ENCODE measurements around the gene CD28. TPM values are rescaled to one million over a fixed set of nuclear protein-coding genes. Genes with fewer than 3 reads are reported as not detected.
A peak's percentile ranks its signal among the peaks of the same experiment; 100 is the strongest.

The CD28 gene
- total and polyA plus RNA-seq, 3 experiments from 2014 or later: 61.1 to 66.4 (median 64.1) TPM

DNA sequence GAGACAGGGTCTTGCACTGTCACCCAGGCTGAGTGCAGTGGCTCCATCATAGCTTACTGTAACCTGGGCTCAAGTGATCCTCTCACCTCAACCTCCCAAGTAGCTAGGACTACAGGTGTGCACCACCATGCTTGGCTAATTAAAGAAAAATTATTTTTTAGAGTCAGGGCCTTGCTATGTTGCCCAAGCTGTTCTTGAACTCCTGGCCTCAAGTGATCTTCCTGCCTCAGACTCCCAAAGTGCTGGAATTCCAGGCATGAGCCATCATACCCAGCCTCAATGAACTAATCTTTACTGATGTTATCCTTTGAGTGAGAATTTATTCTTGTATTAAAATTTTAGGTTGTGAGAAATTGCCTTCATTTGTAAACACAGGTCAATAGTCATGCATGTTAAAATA lies 27.0 kb upstream of the CD28 start:
- H3K27ac ChIP-seq (ENCODE audit: low read depth, low read length): no peak overlapping the region
- DNase-seq: no peak
- no peaks in the 10 kb centered on the region for H3K9me3 Mint-ChIP-seq
- peaks cover 0 to 3% of the 10 kb centered on the region in 2 donors for H3K27me3 Mint-ChIP-seq
- peaks cover 19 to 33% (median 23%) of the 10 kb centered on the region in 3 donors for H3K4me1 Mint-ChIP-seq
- no peak overlapping the region for H3K27ac Mint-ChIP-seq
- no peaks in the 10 kb centered on the region for H3K4me1 ChIP-seq (ENCODE audit: insufficient read depth, low read length)
- H3K36me3 Mint-ChIP-seq: peaks cover 0 to 13% (median 2%) of the 10 kb centered on the region in 3 donors
- no peaks in the 10 kb centered on the region for H3K9me3 ChIP-seq (ENCODE audit: low read length)
- no peak overlapping the region for H3K4me3 ChIP-seq (ENCODE audit: low read length)
- ChIA-PET POLR2A (interaction anchor here (0.6 kb wide), 2 partner anchors 82 to 191 kb away, joined by 3 read pairs; no protein-coding TSS in a partner anchor), CTCF (no interaction called here)
- no peaks in the 10 kb centered on the region for H3K36me3 ChIP-seq (ENCODE audit: insufficient read depth, low read length)
- no peaks in the 10 kb centered on the region for H3K27me3 ChIP-seq (ENCODE audit: insufficient read depth, low read length, poor library complexity, severe bottlenecking)
- no peak overlapping the region for H3K4me3 Mint-ChIP-seq

DNA sequence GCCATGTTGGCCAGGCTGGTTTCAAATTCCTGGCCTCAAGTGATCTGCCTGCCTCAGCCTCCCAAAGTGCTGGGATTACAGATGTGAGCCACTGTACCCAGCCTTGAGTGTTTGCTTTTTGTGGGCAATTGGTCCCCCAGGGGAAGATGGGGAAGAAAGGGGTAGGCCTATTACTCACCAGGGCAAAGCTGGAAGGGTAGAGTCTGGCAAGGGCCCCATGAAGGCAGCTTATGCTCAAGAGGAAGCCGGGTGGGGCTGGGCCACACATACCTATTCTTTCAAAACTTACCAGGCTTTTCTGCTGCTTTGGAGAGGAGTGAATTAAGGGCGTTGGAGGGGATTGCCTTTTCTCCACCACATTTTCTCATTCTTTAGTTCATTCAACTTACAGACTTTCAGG lies 24.5 kb upstream of the CD28 start:
- Mint-ChIP-seq H3K4me1 (peaks cover 13 to 33% (median 18%) of the 10 kb centered on the region in 3 donors), H3K27me3 (peaks cover 0 to 2% of the 10 kb centered on the region in 2 donors), H3K36me3 (peaks cover 0 to 13% (median 0%) of the 10 kb centered on the region in 3 donors), H3K4me3 (no peak overlapping the region), H3K27ac (no peak overlapping the region), H3K9me3 (peaks cover 0 to 2% (median 0%) of the 10 kb centered on the region in 5 donors)
- ChIA-PET CTCF (no interaction called here), POLR2A (no interaction called here)
- Histone ChIP-seq H3K36me3 (ENCODE audit: insufficient read depth, low read length) (no peaks in the 10 kb centered on the region), H3K27me3 (ENCODE audit: insufficient read depth, low read length, poor library complexity, severe bottlenecking) (no peaks in the 10 kb centered on the region), H3K9me3 (ENCODE audit: low read length) (no peaks in the 10 kb centered on the region), H3K4me1 (ENCODE audit: insufficient read depth, low read length) (no peaks in the 10 kb centered on the region), H3K27ac (ENCODE audit: low read depth, low read length) (no peak overlapping the region), H3K4me3 (ENCODE audit: low read length) (no peak overlapping the region)
- no peak for DNase-seq

DNA sequence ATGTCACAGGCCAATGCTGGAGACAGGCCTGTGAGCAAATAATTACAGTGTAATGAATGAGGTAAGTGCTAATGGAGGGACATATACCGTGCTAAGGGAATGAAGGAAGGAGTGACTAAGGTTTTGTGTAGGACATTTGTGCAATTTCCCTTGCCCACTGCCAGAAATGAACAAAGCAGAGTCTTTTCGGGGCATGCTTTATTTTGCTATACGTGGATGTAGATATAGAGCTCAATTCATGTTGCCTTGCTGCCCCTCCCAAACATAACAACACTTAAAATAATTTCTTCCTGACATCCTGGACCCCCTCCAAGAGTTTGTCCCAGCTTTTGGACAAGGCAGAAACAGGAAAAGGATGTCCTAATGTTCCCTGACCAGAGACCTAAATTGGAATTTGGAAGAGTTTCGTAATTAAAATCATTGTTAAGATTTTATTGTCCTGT lies 23.7 kb upstream of the CD28 start:
- Histone ChIP-seq H3K27me3 (ENCODE audit: insufficient read depth, low read length, poor library complexity, severe bottlenecking) (no peaks in the 10 kb centered on the region), H3K36me3 (ENCODE audit: insufficient read depth, low read length) (no peaks in the 10 kb centered on the region), H3K27ac (ENCODE audit: low read depth, low read length) (no peak overlapping the region), H3K4me1 (ENCODE audit: insufficient read depth, low read length) (no peaks in the 10 kb centered on the region), H3K9me3 (ENCODE audit: low read length) (no peaks in the 10 kb centered on the region), H3K4me3 (ENCODE audit: low read length) (no peak overlapping the region)
- ChIA-PET POLR2A (no interaction called here), CTCF (no interaction called here)
- Mint-ChIP-seq H3K4me1 (peaks cover 13 to 35% (median 18%) of the 10 kb centered on the region in 3 donors), H3K36me3 (peaks cover 0 to 10% (median 0%) of the 10 kb centered on the region in 3 donors), H3K27ac (peak overlapping the region in 1 of 8 donors; percentile 45), H3K9me3 (peaks cover 0 to 2% (median 0%) of the 10 kb centered on the region in 5 donors), H3K27me3 (peaks cover 0 to 2% of the 10 kb centered on the region in 2 donors), H3K4me3 (no peak overlapping the region)
- DNase-seq: no peak

DNA sequence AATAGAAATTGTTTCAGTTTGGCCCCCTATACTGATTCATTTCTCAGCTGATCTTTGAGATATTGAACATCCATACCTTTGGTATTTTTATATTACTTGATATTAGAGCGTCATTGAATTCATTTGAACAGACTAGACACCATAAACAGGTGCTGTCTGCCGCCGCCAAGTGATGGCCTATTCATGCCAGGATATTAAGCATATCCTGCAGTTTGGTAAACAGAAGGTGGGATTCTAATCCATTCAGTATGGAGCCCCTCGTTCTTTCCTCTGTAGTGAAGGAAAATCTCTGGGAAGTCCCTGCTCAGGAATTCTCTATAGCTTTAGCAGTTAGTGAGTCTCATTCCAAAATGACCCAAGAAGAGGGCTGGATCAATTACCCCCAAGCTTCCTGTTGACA lies 23.0 kb upstream of the CD28 start:
- no peak for DNase-seq
- Mint-ChIP-seq H3K4me1 (peaks cover 13 to 36% (median 18%) of the 10 kb centered on the region in 3 donors), H3K27ac (no peak overlapping the region), H3K9me3 (peaks cover 0 to 2% (median 0%) of the 10 kb centered on the region in 5 donors), H3K27me3 (peaks cover 0 to 2% of the 10 kb centered on the region in 2 donors), H3K36me3 (peaks cover 0 to 8% (median 0%) of the 10 kb centered on the region in 3 donors), H3K4me3 (no peak overlapping the region)
- ChIA-PET POLR2A (no interaction called here), CTCF (interaction anchor here (0.7 kb wide), 1 partner anchor 13 kb away, joined by 3 read pairs; no protein-coding TSS in a partner anchor)
- Histone ChIP-seq H3K27ac (ENCODE audit: low read depth, low read length) (no peak overlapping the region), H3K4me3 (ENCODE audit: low read length) (no peak overlapping the region), H3K9me3 (ENCODE audit: low read length) (no peaks in the 10 kb centered on the region), H3K4me1 (ENCODE audit: insufficient read depth, low read length) (no peaks in the 10 kb centered on the region), H3K27me3 (ENCODE audit: insufficient read depth, low read length, poor library complexity, severe bottlenecking) (no peaks in the 10 kb centered on the region), H3K36me3 (ENCODE audit: insufficient read depth, low read length) (no peaks in the 10 kb centered on the region)

DNA sequence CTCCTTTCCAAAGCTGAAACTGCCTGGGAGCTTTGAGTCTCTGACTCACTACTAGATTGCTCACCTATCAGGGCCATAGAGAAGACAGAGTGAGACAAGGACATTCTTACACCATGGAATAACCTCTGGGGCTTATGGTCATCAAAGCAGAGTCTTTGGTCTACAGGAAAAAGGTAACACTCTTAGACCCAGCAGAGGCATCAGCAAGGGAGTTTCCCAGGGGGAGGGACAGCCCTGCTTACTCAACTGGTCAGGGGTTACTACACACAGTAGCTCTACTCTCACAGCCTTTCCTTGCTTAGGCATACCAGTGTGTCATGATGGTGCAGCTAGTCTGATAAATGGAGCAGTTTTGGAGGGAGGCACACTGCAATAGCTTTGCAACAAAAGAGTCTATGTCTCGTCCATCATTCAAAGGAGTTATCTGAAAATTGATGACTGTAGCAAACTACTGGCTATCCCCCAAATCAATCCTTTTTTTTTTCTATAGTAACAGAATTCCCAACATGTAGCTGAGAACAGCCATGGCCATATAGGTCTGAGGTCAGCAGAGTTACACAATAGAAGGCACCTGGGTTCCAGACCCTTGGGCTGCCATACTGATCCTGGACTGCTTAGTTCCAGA lies 22.4 kb upstream of the CD28 start:
- DNase-seq: no peak
- H3K9me3 Mint-ChIP-seq: peaks cover 0 to 2% (median 0%) of the 10 kb centered on the region in 5 donors
- H3K27me3 Mint-ChIP-seq: peaks cover 0 to 2% of the 10 kb centered on the region in 2 donors
- H3K36me3 ChIP-seq (ENCODE audit: insufficient read depth, low read length): no peaks in the 10 kb centered on the region
- ChIA-PET POLR2A (no interaction called here), CTCF (interaction anchor here (0.7 kb wide), 1 partner anchor 12 kb away, joined by 3 read pairs; no protein-coding TSS in a partner anchor)
- peaks cover 0 to 1% (median 0%) of the 10 kb centered on the region in 3 donors for H3K36me3 Mint-ChIP-seq
- H3K4me3 ChIP-seq (ENCODE audit: low read length): no peak overlapping the region
- H3K4me1 ChIP-seq (ENCODE audit: insufficient read depth, low read length): no peaks in the 10 kb centered on the region
- no peaks in the 10 kb centered on the region for H3K27me3 ChIP-seq (ENCODE audit: insufficient read depth, low read length, poor library complexity, severe bottlenecking)
- H3K4me1 Mint-ChIP-seq: peaks cover 13 to 39% (median 21%) of the 10 kb centered on the region in 3 donors
- no peak overlapping the region for H3K27ac ChIP-seq (ENCODE audit: low read depth, low read length)
- peak overlapping the region in 3 of 8 donors; percentile 4 to 48 (median 23) for H3K27ac Mint-ChIP-seq
- no peak overlapping the region for H3K4me3 Mint-ChIP-seq
- no peaks in the 10 kb centered on the region for H3K9me3 ChIP-seq (ENCODE audit: low read length)

DNA sequence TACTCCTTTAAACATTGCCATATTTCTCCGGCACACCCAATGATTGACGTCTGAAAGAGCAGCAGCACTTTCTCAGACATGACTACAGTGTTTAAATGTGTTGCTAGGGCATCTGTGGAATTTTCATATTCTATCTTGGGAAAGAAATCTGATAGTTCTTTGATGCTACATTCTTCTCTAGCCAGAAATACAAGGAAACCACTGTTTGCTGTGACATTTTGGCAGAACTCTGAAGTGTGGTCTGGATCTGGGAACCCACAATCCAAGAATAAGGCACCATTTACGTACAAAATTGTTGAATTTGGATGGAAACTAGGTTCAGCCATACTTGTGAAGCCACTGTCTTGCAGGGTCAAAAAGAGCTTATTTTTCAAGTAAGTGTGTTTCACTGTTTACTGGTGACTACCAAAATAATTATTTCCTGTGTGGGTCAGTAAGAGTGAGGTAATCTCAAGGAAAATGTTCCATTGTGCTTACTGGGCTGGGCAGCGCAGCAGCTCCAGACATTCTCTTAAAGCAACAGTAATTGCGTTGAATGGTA lies 21.3 kb upstream of the CD28 start:
- no peak overlapping the region for H3K4me3 ChIP-seq (ENCODE audit: low read length)
- ChIA-PET POLR2A (no interaction called here), CTCF (no interaction called here)
- H3K27ac ChIP-seq (ENCODE audit: low read depth, low read length): no peak overlapping the region
- no peak overlapping the region for H3K27ac Mint-ChIP-seq
- peaks cover 0 to 2% (median 0%) of the 10 kb centered on the region in 5 donors for H3K9me3 Mint-ChIP-seq
- no peak for DNase-seq
- H3K27me3 ChIP-seq (ENCODE audit: insufficient read depth, low read length, poor library complexity, severe bottlenecking): no peaks in the 10 kb centered on the region
- H3K4me3 Mint-ChIP-seq: no peak overlapping the region
- no peaks in the 10 kb centered on the region for H3K9me3 ChIP-seq (ENCODE audit: low read length)
- no peaks in the 10 kb centered on the region for H3K36me3 Mint-ChIP-seq
- peaks cover 21 to 49% (median 28%) of the 10 kb centered on the region in 3 donors for H3K4me1 Mint-ChIP-seq
- H3K36me3 ChIP-seq (ENCODE audit: insufficient read depth, low read length): no peaks in the 10 kb centered on the region
- no peaks in the 10 kb centered on the region for H3K4me1 ChIP-seq (ENCODE audit: insufficient read depth, low read length)
- peaks cover 0 to 2% of the 10 kb centered on the region in 2 donors for H3K27me3 Mint-ChIP-seq

DNA sequence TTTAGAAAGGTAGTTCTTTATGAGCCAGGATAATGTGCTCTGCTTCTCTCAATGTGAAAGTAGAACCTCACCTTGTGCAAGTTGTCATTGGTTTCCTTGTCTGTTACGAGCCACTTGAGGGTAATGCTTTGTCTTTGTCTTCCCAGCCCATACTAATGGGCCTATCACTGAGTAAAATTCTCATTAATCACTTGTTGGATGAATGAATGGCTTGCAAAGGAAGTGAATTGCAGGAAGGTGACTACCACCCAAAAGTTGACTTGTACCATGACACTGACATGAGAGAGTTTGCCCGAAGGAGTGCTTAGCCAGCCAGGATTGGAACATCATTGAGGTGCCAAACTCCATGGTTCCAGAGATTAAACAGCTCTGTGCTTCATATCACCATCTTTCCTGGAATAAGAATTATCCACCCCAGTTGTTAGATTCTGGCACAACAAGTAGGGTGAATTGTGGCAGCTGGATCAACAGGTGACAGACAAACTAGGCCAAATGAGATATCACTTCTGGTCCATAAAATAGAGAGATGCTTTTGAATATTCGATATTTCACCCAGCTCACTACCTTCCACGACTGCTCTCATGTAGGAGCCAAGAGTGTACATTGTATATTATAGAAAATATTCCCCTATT lies 20.5 kb upstream of the CD28 start:
- Mint-ChIP-seq H3K9me3 (peaks cover 0 to 2% (median 0%) of the 10 kb centered on the region in 5 donors), H3K27ac (no peak overlapping the region), H3K4me1 (peaks cover 23 to 49% (median 28%) of the 10 kb centered on the region in 3 donors), H3K27me3 (no peaks in the 10 kb centered on the region), H3K4me3 (no peak overlapping the region), H3K36me3 (no peaks in the 10 kb centered on the region)
- no peak overlapping the region for H3K27ac ChIP-seq (ENCODE audit: low read depth, low read length)
- H3K4me3 ChIP-seq (ENCODE audit: low read length): no peak overlapping the region
- H3K4me1 ChIP-seq (ENCODE audit: insufficient read depth, low read length): no peaks in the 10 kb centered on the region
- no peaks in the 10 kb centered on the region for H3K36me3 ChIP-seq (ENCODE audit: insufficient read depth, low read length)
- H3K27me3 ChIP-seq (ENCODE audit: insufficient read depth, low read length, poor library complexity, severe bottlenecking): no peaks in the 10 kb centered on the region
- ChIA-PET CTCF (no interaction called here), POLR2A (no interaction called here)
- no peak for DNase-seq
- no peaks in the 10 kb centered on the region for H3K9me3 ChIP-seq (ENCODE audit: low read length)

DNA sequence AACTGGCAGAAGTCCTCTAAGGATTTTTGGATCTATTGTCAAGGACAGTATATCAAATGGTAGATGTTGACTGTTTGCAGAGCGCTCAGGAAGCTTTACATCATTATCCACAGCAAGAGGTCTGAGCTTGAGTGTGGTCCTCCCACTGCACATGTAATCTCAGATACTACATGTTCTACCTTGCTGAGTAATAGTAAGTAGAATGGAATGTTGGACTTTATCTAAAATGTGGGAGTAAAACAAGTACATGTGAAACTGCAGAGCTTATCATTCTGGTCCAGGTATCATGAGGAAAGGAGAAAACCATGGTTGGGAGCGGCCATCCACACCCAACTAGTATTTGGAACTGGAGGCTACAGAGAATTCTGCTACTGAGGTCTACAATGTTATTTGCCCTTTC lies 19.3 kb upstream of the CD28 start:
- Mint-ChIP-seq H3K36me3 (no peaks in the 10 kb centered on the region), H3K27me3 (no peaks in the 10 kb centered on the region), H3K4me1 (peaks cover 23 to 41% (median 26%) of the 10 kb centered on the region in 3 donors), H3K27ac (peak overlapping the region in 2 of 8 donors; percentile 4 to 60), H3K4me3 (no peak overlapping the region), H3K9me3 (peaks cover 0 to 2% (median 0%) of the 10 kb centered on the region in 5 donors)
- no peaks in the 10 kb centered on the region for H3K4me1 ChIP-seq (ENCODE audit: insufficient read depth, low read length)
- H3K27ac ChIP-seq (ENCODE audit: low read depth, low read length): no peak overlapping the region
- no peak for DNase-seq
- H3K36me3 ChIP-seq (ENCODE audit: insufficient read depth, low read length): no peaks in the 10 kb centered on the region
- H3K9me3 ChIP-seq (ENCODE audit: low read length): no peaks in the 10 kb centered on the region
- no peak overlapping the region for H3K4me3 ChIP-seq (ENCODE audit: low read length)
- POLR2A ChIA-PET: no interaction called here
- H3K27me3 ChIP-seq (ENCODE audit: insufficient read depth, low read length, poor library complexity, severe bottlenecking): no peaks in the 10 kb centered on the region
- CTCF ChIA-PET: no interaction called here

All from CD8-positive, alpha-beta memory T cell (primary cell).